Measurements from ENCODE around the gene NECTIN2. TPM values are rescaled to one million over a fixed set of nuclear protein-coding genes. Genes with fewer than 3 reads are reported as not detected.

Gene NECTIN2
- total and polyA plus RNA-seq, 4 donors: 29.8 to 85.0 (median 70.8) TPM

DNA sequence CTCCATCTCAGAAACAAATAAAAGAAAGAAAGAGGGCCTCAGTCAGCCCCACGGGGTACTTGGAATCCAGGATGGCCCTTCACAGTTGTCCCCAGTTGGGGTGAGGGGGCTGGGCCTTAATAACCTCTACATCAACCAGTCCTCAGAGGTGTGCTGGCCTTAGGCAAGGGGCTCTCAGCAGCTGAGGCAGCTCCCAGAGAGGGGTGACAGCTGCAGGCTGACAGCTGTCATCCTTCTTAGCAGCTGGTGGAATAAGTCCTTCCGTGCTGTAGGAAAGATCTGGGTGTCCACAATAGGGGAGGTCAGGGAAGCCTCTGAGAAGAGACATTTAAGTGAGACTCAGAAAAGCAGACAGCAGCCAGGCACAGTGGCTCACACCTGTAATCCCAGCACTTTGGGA, 29.8 kb upstream of the NECTIN2 start:
- Histone ChIP-seq H3K9me3 (ENCODE audit: control insufficient read depth, insufficient read depth, low read length) (no peaks in the 10 kb centered on the region), H3K4me3 (ENCODE audit: low read depth, low read length) (no peak overlapping the region), H3K27me3 (ENCODE audit: control insufficient read depth, insufficient read depth, low read length) (no peaks in the 10 kb centered on the region), H3K27ac (ENCODE audit: low read depth, low read length) (no peak overlapping the region), H3K36me3 (ENCODE audit: control insufficient read depth, insufficient read depth, low read length) (peaks cover 26% of the 10 kb centered on the region), H3K4me1 (ENCODE audit: control insufficient read depth, insufficient read depth, low read length) (peaks cover 4% of the 10 kb centered on the region)
- 45% methylated on average over 1 of the region's 2 CpGs for WGBS (ENCODE audit: insufficient coverage)
- no peak for DNase-seq (ENCODE audit: low read depth in 4 of 6, low spot score in 6 of 6)

DNA sequence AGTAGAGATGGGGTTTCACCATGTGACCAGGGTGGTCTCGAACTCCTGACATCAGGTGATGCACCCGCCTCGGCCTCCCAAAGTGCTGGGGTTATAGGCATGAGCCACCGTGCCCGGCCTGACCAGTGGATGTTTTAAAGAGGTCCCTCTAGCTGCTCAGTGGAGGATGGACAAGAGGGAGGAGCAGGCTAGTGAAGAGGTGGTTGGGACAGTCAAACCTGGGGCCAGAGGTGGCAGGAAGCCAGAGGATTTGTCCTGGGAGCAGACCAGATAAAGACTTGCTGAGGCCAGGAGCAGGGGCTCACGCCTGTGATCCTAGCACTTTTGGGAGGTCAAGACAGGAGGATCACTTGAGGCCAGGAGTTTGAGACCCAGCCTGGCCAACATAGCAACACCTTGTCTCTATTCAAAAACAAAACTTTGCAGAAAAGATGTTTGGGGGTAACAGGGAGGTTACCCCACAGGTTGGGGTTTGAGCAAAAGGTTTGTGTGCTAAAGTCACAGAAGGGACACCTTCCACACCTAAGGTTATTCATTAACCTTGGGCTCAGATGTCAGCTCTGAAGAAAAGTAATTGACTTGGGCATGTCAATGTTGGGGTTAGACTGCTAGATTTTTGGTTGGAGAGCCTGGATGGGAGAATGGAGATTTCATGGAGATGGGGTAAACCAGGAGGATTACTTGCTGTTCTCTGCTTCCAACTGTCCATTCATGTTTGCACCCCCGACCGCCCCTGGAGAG, 28.2 kb upstream of the NECTIN2 start:
- no peak for DNase-seq (ENCODE audit: low read depth in 4 of 6, low spot score in 6 of 6)
- Histone ChIP-seq H3K27ac (ENCODE audit: low read depth, low read length) (no peak overlapping the region), H3K4me1 (ENCODE audit: control insufficient read depth, insufficient read depth, low read length) (peaks cover 8% of the 10 kb centered on the region), H3K27me3 (ENCODE audit: control insufficient read depth, insufficient read depth, low read length) (no peaks in the 10 kb centered on the region), H3K9me3 (ENCODE audit: control insufficient read depth, insufficient read depth, low read length) (no peaks in the 10 kb centered on the region), H3K4me3 (ENCODE audit: low read depth, low read length) (no peak overlapping the region), H3K36me3 (ENCODE audit: control insufficient read depth, insufficient read depth, low read length) (peaks cover 19% of the 10 kb centered on the region)
- WGBS (ENCODE audit: insufficient coverage): 85% methylated on average over 8 of the region's 8 CpGs

DNA sequence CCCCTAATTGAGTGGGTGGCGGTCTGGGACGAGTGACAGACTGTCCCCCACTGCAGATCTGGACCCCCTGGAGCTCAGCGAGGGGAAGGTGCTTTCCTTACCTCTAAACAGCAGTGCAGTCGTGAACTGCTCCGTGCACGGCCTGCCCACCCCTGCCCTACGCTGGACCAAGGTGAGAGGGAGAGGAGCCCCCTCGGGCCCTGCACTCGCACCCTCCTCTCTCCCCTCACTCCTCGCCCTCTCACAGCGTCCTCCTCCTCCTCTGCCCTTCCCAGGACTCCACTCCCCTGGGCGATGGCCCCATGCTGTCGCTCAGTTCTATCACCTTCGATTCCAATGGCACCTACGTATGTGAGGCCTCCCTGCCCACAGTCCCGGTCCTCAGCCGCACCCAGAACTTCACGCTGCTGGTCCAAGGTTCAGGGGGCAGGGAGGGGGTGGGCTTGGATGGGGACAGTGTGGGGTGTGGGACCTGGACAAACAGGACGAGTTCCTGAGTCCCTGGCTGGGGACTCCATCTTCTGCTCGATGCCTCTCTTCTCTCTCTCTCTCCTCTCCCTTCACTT, 27.5 kb upstream of the NECTIN2 start:
- peaks cover 14% of the 10 kb centered on the region for H3K36me3 ChIP-seq (ENCODE audit: control insufficient read depth, insufficient read depth, low read length)

DNA sequence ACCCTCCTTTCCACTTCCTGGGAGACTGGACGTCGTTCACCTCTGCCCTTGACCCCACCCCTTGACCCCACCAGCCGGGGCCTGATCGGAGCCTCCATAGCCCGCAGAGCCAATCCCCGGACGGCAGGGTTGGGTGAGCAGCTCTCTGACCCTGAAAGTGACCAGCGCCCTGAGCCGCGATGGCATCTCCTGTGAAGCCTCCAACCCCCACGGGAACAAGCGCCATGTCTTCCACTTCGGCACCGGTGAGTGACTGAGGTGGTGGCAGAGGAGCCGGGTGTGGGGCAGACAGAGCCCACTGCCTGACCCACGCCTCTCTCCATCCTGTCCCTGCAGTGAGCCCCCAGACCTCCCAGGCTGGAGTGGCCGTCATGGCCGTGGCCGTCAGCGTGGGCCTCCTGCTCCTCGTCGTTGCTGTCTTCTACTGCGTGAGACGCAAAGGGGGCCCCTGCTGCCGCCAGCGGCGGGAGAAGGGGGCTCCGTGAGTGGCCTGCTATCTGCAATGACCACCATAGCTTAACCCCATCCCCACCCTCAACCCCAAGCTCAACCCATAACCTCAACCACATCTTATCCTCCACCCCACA, 26.8 kb upstream of the NECTIN2 start:
- 86% methylated on average over 25 of the region's 28 CpGs for WGBS (ENCODE audit: insufficient coverage)

More for the DNA sequence above, 27.5 kb upstream of the NECTIN2 start:
- Histone ChIP-seq H3K4me3 (ENCODE audit: low read depth, low read length) (no peak overlapping the region), H3K27me3 (ENCODE audit: control insufficient read depth, insufficient read depth, low read length) (no peaks in the 10 kb centered on the region), H3K27ac (ENCODE audit: low read depth, low read length) (no peak overlapping the region), H3K4me1 (ENCODE audit: control insufficient read depth, insufficient read depth, low read length) (peaks cover 12% of the 10 kb centered on the region), H3K9me3 (ENCODE audit: control insufficient read depth, insufficient read depth, low read length) (no peaks in the 10 kb centered on the region)
- no peak for DNase-seq (ENCODE audit: low read depth in 4 of 6, low spot score in 6 of 6)
- 77% methylated on average over 12 of the region's 20 CpGs for WGBS (ENCODE audit: insufficient coverage)

DNA sequence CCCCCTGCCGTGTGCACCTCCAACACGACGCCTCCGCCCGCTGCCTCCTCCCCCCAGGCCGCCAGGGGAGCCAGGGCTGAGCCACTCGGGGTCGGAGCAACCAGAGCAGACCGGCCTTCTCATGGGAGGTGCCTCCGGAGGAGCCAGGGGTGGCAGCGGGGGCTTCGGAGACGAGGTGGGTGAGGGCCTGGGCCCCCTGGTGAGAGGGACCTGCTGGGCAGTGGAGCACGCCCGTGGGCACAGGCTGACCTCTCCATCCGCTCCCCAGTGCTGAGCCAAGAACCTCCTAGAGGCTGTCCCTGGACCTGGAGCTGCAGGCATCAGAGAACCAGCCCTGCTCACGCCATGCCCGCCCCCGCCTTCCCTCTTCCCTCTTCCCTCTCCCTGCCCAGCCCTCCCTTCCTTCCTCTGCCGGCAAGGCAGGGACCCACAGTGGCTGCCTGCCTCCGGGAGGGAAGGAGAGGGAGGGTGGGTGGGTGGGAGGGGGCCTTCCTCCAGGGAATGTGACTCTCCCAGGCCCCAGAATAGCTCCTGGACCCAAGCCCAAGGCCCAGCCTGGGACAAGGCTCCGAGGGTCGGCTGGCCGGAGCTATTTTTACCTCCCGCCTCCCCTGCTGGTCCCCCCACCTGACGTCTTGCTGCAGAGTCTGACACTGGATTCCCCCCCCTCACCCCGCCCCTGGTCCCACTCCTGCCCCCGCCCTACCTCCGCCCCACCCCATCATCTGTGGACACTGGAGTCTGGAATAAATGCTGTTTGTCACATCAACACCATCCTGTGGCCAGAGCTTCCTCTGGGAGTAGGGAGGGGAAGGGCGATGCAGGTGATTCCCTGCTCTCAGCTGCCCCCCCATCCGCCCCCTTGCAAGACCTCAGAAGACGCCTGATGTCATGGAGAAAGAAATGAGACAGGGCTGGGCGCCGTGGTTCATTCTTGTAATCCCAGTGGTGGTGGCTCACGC, 25.2 kb upstream of the NECTIN2 start:
- no peak overlapping the region for H3K27ac ChIP-seq (ENCODE audit: low read depth, low read length)
- DNase-seq (ENCODE audit: low read depth in 4 of 6, low spot score in 6 of 6): no peak
- H3K9me3 ChIP-seq (ENCODE audit: control insufficient read depth, insufficient read depth, low read length): no peaks in the 10 kb centered on the region
- peaks cover 12% of the 10 kb centered on the region for H3K4me1 ChIP-seq (ENCODE audit: control insufficient read depth, insufficient read depth, low read length)
- no peak overlapping the region for H3K4me3 ChIP-seq (ENCODE audit: low read depth, low read length)
- peaks cover 8% of the 10 kb centered on the region for H3K36me3 ChIP-seq (ENCODE audit: control insufficient read depth, insufficient read depth, low read length)
- WGBS (ENCODE audit: insufficient coverage): 69% methylated on average over 19 of the region's 35 CpGs
- no peaks in the 10 kb centered on the region for H3K27me3 ChIP-seq (ENCODE audit: control insufficient read depth, insufficient read depth, low read length)

More for the DNA sequence above, 26.8 kb upstream of the NECTIN2 start:
- Histone ChIP-seq H3K27me3 (ENCODE audit: control insufficient read depth, insufficient read depth, low read length) (no peaks in the 10 kb centered on the region), H3K4me3 (ENCODE audit: low read depth, low read length) (no peak overlapping the region), H3K36me3 (ENCODE audit: control insufficient read depth, insufficient read depth, low read length) (peaks cover 9% of the 10 kb centered on the region), H3K9me3 (ENCODE audit: control insufficient read depth, insufficient read depth, low read length) (no peaks in the 10 kb centered on the region), H3K4me1 (ENCODE audit: control insufficient read depth, insufficient read depth, low read length) (peaks cover 12% of the 10 kb centered on the region), H3K27ac (ENCODE audit: low read depth, low read length) (no peak overlapping the region)
- no peak for DNase-seq (ENCODE audit: low read depth in 4 of 6, low spot score in 6 of 6)

DNA sequence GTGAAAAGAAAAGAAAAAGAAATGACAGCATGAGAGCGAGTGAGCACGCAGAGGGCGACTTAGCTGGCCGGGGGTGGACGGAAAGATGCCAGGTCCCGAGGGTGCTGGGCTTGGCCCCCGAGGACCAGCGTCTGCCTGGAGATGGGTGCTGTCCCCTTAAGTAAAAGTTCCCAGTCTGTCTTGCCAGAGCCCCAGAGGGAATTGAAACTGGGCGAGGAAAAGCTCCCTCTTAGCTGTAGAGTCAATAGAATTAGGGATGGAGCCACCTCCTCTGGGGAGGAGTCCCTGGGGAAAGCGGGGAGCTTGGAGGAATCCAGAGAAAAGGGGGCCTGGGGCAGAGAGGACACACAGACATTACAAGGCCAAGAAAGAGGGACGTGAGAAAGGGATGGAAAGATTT, 23.9 kb upstream of the NECTIN2 start:
- H3K4me3 ChIP-seq (ENCODE audit: low read depth, low read length): no peak overlapping the region
- DNase-seq (ENCODE audit: low read depth in 4 of 6, low spot score in 6 of 6): no peak
- no peak overlapping the region for H3K27ac ChIP-seq (ENCODE audit: low read depth, low read length)
- peaks cover 12% of the 10 kb centered on the region for H3K4me1 ChIP-seq (ENCODE audit: control insufficient read depth, insufficient read depth, low read length)
- H3K36me3 ChIP-seq (ENCODE audit: control insufficient read depth, insufficient read depth, low read length): peaks cover 8% of the 10 kb centered on the region
- H3K27me3 ChIP-seq (ENCODE audit: control insufficient read depth, insufficient read depth, low read length): no peaks in the 10 kb centered on the region
- 69% methylated on average over 11 of the region's 11 CpGs for WGBS (ENCODE audit: insufficient coverage)
- no peaks in the 10 kb centered on the region for H3K9me3 ChIP-seq (ENCODE audit: control insufficient read depth, insufficient read depth, low read length)

DNA sequence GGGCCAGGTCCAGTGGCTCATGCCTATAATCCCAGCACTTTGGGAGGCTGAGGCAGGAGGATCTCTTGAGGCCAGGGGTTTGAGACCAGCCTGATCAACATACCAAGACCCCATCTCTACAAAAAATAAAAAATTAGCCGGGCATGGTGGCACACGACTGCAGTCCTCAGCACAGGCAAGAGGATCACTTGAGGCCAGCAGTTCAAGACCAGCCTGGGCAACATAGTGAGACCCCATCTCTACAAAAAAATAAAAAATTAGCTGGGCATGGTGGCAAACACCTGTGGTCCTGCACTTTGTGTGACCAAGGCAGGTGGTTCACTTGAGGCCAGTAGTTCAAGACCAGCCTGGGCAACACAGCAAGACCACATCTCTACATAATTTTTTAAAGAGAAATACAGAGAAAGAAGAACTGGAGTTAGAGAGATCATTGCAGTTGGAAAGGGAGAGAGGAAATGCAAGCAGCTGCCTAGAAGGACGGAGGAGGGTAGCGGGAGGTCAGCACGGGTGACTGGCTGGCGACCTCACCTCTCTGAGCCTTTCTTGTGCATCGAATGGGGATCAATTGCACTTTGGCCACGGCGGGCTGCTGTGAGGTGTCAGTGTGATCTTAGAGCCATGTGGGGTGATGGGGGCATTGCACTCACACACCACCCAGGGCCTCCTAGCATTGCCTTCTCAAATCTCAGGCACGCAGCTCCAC, 23.3 kb upstream of the NECTIN2 start:
- no peaks in the 10 kb centered on the region for H3K9me3 ChIP-seq (ENCODE audit: control insufficient read depth, insufficient read depth, low read length)
- DNase-seq (ENCODE audit: low read depth in 4 of 6, low spot score in 6 of 6): no peak
- H3K27ac ChIP-seq (ENCODE audit: low read depth, low read length): no peak overlapping the region
- WGBS (ENCODE audit: insufficient coverage): 47% methylated on average over 6 of the region's 10 CpGs
- no peak overlapping the region for H3K4me3 ChIP-seq (ENCODE audit: low read depth, low read length)
- H3K4me1 ChIP-seq (ENCODE audit: control insufficient read depth, insufficient read depth, low read length): peaks cover 12% of the 10 kb centered on the region
- H3K27me3 ChIP-seq (ENCODE audit: control insufficient read depth, insufficient read depth, low read length): no peaks in the 10 kb centered on the region
- H3K36me3 ChIP-seq (ENCODE audit: control insufficient read depth, insufficient read depth, low read length): peaks cover 8% of the 10 kb centered on the region

DNA sequence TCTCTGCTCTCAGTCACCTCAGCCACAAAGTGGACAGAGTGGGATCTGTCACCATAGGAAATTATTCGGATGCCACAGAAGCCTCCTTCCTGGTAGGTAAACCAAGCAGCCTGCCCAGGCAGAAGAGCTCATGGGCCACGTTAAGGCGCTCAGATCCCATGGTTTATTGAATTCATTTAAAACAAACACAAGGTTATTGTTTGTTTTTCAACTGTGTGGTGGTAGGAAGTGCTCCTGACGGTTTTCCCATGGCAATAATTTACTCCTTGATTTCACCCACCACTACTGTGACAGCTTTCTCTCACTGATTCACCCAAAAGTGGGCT, 22.8 kb upstream of the NECTIN2 start:
- peaks cover 12% of the 10 kb centered on the region for H3K4me1 ChIP-seq (ENCODE audit: control insufficient read depth, insufficient read depth, low read length)
- H3K4me3 ChIP-seq (ENCODE audit: low read depth, low read length): no peak overlapping the region
- no peaks in the 10 kb centered on the region for H3K27me3 ChIP-seq (ENCODE audit: control insufficient read depth, insufficient read depth, low read length)
- no peak overlapping the region for H3K27ac ChIP-seq (ENCODE audit: low read depth, low read length)
- no CpG with 5 or more reads among the region's 4 CpGs for WGBS (ENCODE audit: insufficient coverage)
- no peaks in the 10 kb centered on the region for H3K9me3 ChIP-seq (ENCODE audit: control insufficient read depth, insufficient read depth, low read length)
- peaks cover 8% of the 10 kb centered on the region for H3K36me3 ChIP-seq (ENCODE audit: control insufficient read depth, insufficient read depth, low read length)
- DNase-seq (ENCODE audit: low read depth in 4 of 6, low spot score in 6 of 6): no peak

DNA sequence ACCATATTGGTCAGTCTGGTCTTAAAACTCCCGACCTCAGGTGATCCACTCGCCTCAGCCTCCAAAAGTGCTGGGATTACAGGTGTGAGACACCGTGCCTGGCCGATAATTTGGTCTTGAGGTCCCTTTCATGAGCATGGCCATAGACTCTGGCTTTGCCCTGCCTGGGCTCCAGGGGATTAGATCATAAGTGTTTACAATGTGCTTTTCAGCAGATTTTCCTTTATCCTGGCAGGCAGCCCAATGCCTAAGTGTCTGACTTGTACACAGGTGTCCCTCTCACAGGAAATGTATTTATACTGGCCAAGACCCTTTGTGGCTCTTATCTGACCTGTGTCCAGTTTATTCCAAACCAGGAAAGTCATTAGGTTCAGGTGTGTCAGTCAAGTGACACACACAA, 21.3 kb upstream of the NECTIN2 start:
- DNase-seq (ENCODE audit: low read depth in 4 of 6, low spot score in 6 of 6): no peak
- WGBS (ENCODE audit: insufficient coverage): 89% methylated on average over 4 of the region's 4 CpGs
- peaks cover 12% of the 10 kb centered on the region for H3K4me1 ChIP-seq (ENCODE audit: control insufficient read depth, insufficient read depth, low read length)
- no peaks in the 10 kb centered on the region for H3K36me3 ChIP-seq (ENCODE audit: control insufficient read depth, insufficient read depth, low read length)
- no peaks in the 10 kb centered on the region for H3K27me3 ChIP-seq (ENCODE audit: control insufficient read depth, insufficient read depth, low read length)
- H3K9me3 ChIP-seq (ENCODE audit: control insufficient read depth, insufficient read depth, low read length): no peaks in the 10 kb centered on the region
- H3K27ac ChIP-seq (ENCODE audit: low read depth, low read length): no peak overlapping the region
- no peak overlapping the region for H3K4me3 ChIP-seq (ENCODE audit: low read depth, low read length)
